GM12878 (cell line): ENCODE results near the gene PROM1. TPM values are rescaled to one million over a fixed set of nuclear protein-coding genes. Genes with fewer than 3 reads are reported as not detected.

Source experiments
- ATAC-seq: fragments of 200-7000 bp; cut with Tn5 transposase; 3 replicates; pipeline ENCODE4 v1.9.1; 2020; ENCODE audit warnings: mild to moderate bottlenecking, moderate library complexity
- BruUV-seq: library from RNA; stranded (reverse); fragments of 400-500 nt; replicated peaks from 2 replicates; lab custom pipeline; 2021; lab: Mats Ljungman, UMichigan
- CTCF ChIA-PET: fragments of 300-600 bp; sonication (Branson Sonifier 250); formaldehyde crosslinking; extraction: SDS; loops from one replicate; lab custom pipeline; 2021; ENCODE audit warnings: inconsistent platforms; lab: Yijun Ruan, JAX
- POLR2A ChIA-PET: fragments of 350-600 bp; formaldehyde crosslinking; extraction: SDS; loops from one replicate; lab custom pipeline; 2021; ENCODE audit warnings: inconsistent platforms; lab: Charles Lee
- RAD21 ChIA-PET: fragments of 300-600 bp; sonication (Branson Sonifier 250); formaldehyde crosslinking; loops from one replicate; lab custom pipeline; 2023; ENCODE audit warnings: antibody characterized with exemption; ENCODE audit not compliant: unreplicated experiment; lab: Charles Lee
- SMC1A ChIA-PET: fragments of 300-600 bp; sonication (Branson Sonifier 250); formaldehyde crosslinking; loops from one replicate; lab custom pipeline; 2023; ENCODE audit not compliant: unreplicated experiment, uncharacterized antibody; lab: Charles Lee
- DNase-seq: peaks from one replicate; pipeline ENCODE4 v3.0.0-alpha.2; 2011; ENCODE audit warnings: low read depth, low spot score
- FAIRE-seq: peaks from 3 replicates; lab custom pipeline; 2011; peaks lifted over from hg19 to GRCh38; lab: Jason Lieb, UNC
- H2AFZ ChIP-seq: 2 replicates; pipeline ENCODE4 v1.6.0; 2011; ENCODE audit warnings: low read depth, low read length, control low read depth; ENCODE audit not compliant: control insufficient read depth
- H3K27ac ChIP-seq: 2 replicates; pipeline ENCODE4 v1.5.1; 2011; ENCODE audit warnings: control low read depth; ENCODE audit not compliant: control insufficient read depth, insufficient read depth
- H3K27me3 ChIP-seq, 2 experiments: replicated peaks in 1 of 2; 2 replicates each; pipeline versions ENCODE4 v1.6.0 to v1.6.1; 2011; ENCODE audit warnings: low read length in 1 of 2; ENCODE audit not compliant: control insufficient read depth in 2 of 2, insufficient read depth in 2 of 2
- H3K36me3 ChIP-seq, 2 experiments: 2 replicates each; pipeline ENCODE4 v1.5.1; 2011; ENCODE audit warnings: low read length in 1 of 2; ENCODE audit not compliant: control insufficient read depth in 2 of 2, insufficient read depth in 2 of 2
- H3K4me1 ChIP-seq: 2 replicates; pipeline ENCODE4 v1.6.1; 2011; ENCODE audit warnings: mild to moderate bottlenecking, low read length, moderate library complexity, mixed read lengths; ENCODE audit not compliant: control insufficient read depth, insufficient read depth
- H3K4me2 ChIP-seq: 2 replicates; pipeline ENCODE4 v1.6.0; 2011; ENCODE audit warnings: control low read depth; ENCODE audit not compliant: control insufficient read depth, insufficient read depth
- H3K4me3 ChIP-seq: fragments of 200-600 bp; sonication (generic); 2 replicates; pipeline ENCODE4 v1.5.1; 2016
- H3K79me2 ChIP-seq: 2 replicates; pipeline ENCODE4 v1.6.0; 2011; ENCODE audit warnings: low read length; ENCODE audit not compliant: control insufficient read depth, insufficient read depth
- H3K9ac ChIP-seq: 2 replicates; pipeline ENCODE4 v1.8.0; 2011; ENCODE audit warnings: low read length, control low read depth, mixed read lengths; ENCODE audit not compliant: control insufficient read depth, insufficient read depth
- H3K9me3 ChIP-seq: replicated peaks from 3 replicates; pipeline ENCODE4 v1.5.1; 2011; ENCODE audit warnings: mild to moderate bottlenecking, low read length; ENCODE audit not compliant: control insufficient read depth, insufficient read depth
- H4K20me1 ChIP-seq: 2 replicates; pipeline ENCODE4 v1.6.0; 2011; ENCODE audit not compliant: control insufficient read depth, insufficient read depth
- ATF7 ChIP-seq: fragments of 450-650 bp; IDR thresholded peaks from 2 replicates; pipeline ENCODE4 v1.6.1; 2016; ENCODE audit warnings: low read depth, mild to moderate bottlenecking
- BMI1 ChIP-seq: fragments of 450-650 bp; IDR thresholded peaks from 2 replicates; pipeline ENCODE4 v1.6.1; 2016; ENCODE audit warnings: mild to moderate bottlenecking, moderate library complexity, borderline replicate concordance
- CEBPB ChIP-seq, 2 experiments: fragments of 150-350 bp in 1 of 2; IDR thresholded peaks; 2 replicates each; pipeline ENCODE4 v1.6.1; 2012 to 2014; ENCODE audit warnings: low read depth in 2 of 2, low read length in 2 of 2, borderline replicate concordance in 1 of 2, inconsistent platforms in 1 of 2
- CREB1 ChIP-seq: IDR thresholded peaks from 2 replicates; pipeline ENCODE4 v1.6.1; 2012; ENCODE audit warnings: low read depth, mild to moderate bottlenecking, inconsistent platforms
- FOS ChIP-seq: IDR thresholded peaks from 3 replicates; pipeline ENCODE4 v1.6.1; 2011; ENCODE audit warnings: borderline replicate concordance; ENCODE audit not compliant: insufficient read length; ENCODE audit errors: extremely low read depth
- FOXM1 ChIP-seq: IDR thresholded peaks from 2 replicates; pipeline ENCODE4 v1.6.1; 2012; ENCODE audit warnings: low read depth, mild to moderate bottlenecking, inconsistent platforms, low read length, moderate library complexity
- MYB ChIP-seq: fragments of 150-350 bp; IDR thresholded peaks from 2 replicates; pipeline ENCODE4 v1.6.1; 2014; ENCODE audit warnings: mild to moderate bottlenecking, low read depth, low read length, borderline replicate concordance
- POLR2AphosphoS2 ChIP-seq: IDR thresholded peaks from 2 replicates; pipeline ENCODE4 v1.6.1; 2011; ENCODE audit warnings: low read depth, mild to moderate bottlenecking, low read length, improper control_type of control experiment, moderate library complexity
- RCOR1 ChIP-seq: conservative IDR thresholded peaks from 2 replicates; pipeline ENCODE4 v1.6.1; 2012; ENCODE audit warnings: low read depth, low read length, improper control_type of control experiment
- SIX5 ChIP-seq: IDR thresholded peaks from 2 replicates; pipeline ENCODE4 v1.6.1; 2011; ENCODE audit warnings: mild to moderate bottlenecking, low read depth, low read length, moderate library complexity; ENCODE audit not compliant: severe bottlenecking
- SREBF2 ChIP-seq: IDR thresholded peaks from 2 replicates; pipeline ENCODE4 v1.6.1; 2012; ENCODE audit warnings: mild to moderate bottlenecking, low read length
- TAF1 ChIP-seq: IDR thresholded peaks from 2 replicates; pipeline ENCODE4 v1.6.1; 2011; ENCODE audit warnings: mild to moderate bottlenecking, low read depth, low read length, borderline replicate concordance
- WRNIP1 ChIP-seq: IDR thresholded peaks from 2 replicates; pipeline ENCODE4 v1.6.1; 2011; ENCODE audit warnings: low read depth, low read length, improper control_type of control experiment, borderline replicate concordance
- WGBS: methylation state at CpG from one replicate; pipeline ENCODE4 v1.1.6; 2016; ENCODE audit warnings: low lambda C conversion rate; ENCODE audit not compliant: insufficient replicate concordance, insufficient coverage; ENCODE audit errors: missing lambda C conversion rate; 5-methylcytosine and 5-hydroxymethylcytosine counted together
- in situ Hi-C: fragments of 300-500 bp; cut with MboI; formaldehyde crosslinking; loops from 9 replicates; pipeline ENCODE4 v1.14.3; 2018; ENCODE audit warnings: mixed read lengths
- intact Hi-C: fragments of 100-400 bp; cut with micrococcal nuclease; formaldehyde crosslinking; loops from one replicate; pipeline ENCODE4 v1.14.2; 2022; ENCODE audit not compliant: unreplicated experiment
- polyA plus RNA-seq, 11 experiments: library from polyadenylated mRNA; depleted of rRNA in 4 of 11; unstranded in 6 of 11; stranded (reverse) in 5 of 11; fragments of >200 nt; fragmentation: Nextera tagmentation in 4 of 11; fragmentation: Illumina TruSeq in 1 of 11; extraction: Ambion mirVana in 4 of 11; extraction: Trizol in 1 of 11; gene quantifications; 1 replicate in 1 of 11; 2 replicates in 10 of 11; pipeline versions ENCODE4 v1.2.1 to v1.2.3, GENCODE V29; 2011 to 2016; ENCODE audit warnings: inconsistent platforms in 2 of 11, missing spikeins in 2 of 11, low read depth in 1 of 11
- total RNA-seq, 4 experiments: library from RNA; depleted of rRNA in 3 of 4; stranded (reverse); fragments of >200 nt in 3 of 4; fragmentation: Illumina TruSeq in 1 of 4; extraction: Trizol in 1 of 4; gene quantifications; 2 replicates each; pipeline versions ENCODE4 v1.2.1 to v1.2.3, GENCODE V29; 2013 to 2021
- TF ChIP-seq, protein P1 (sequence below): fragments of 450-650 bp; IDR thresholded peaks from 2 replicates; pipeline ENCODE4 v1.6.1; 2016; ENCODE audit warnings: mild to moderate bottlenecking

PROM1 gene
- total and polyA plus RNA-seq, 10 of the 15 experiments (the other 5 are each of a cell fraction or from before 2014, with no cell fraction given) = 0.08 to 0.31 (median 0.18) TPM; not detected in 7

DNA sequence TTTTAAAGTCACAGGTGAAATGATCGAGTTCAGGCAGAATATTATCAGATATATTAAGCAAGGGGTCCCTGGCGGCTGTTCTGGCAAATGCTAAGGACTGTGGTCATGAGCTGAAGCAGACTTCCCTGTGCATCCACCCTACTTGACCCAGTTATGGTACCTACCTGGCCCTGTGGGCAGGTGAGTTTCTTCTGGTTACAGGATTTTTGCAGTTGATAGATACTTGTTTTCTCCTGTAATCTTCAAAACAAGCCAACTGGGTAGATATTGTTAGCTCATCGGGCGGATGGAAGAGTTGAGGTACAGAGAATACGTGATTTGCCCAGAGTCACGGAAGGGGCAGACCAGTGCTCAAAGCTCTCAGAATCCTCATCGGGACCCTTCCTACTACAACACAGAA is 18.5 kb upstream of the PROM1 start:
- ChIA-PET SMC1A (interaction anchor here (0.9 to 1.0 kb wide), 2 partner anchors 14 to 21 kb away, joined by 3 read pairs; no protein-coding TSS in a partner anchor), CTCF (interaction anchor here (0.7 kb wide), 1 partner anchor 103 kb away, joined by 3 read pairs; no protein-coding TSS in a partner anchor), RAD21 (no interaction called here), POLR2A (no interaction called here)
- Histone ChIP-seq H3K27ac (no peak overlapping the region), H3K4me1 (no peaks in the 10 kb centered on the region), H3K36me3 (no peaks in the 10 kb centered on the region), H3K4me3 (no peak overlapping the region), H3K9ac (no peak overlapping the region), H3K79me2 (no peaks in the 10 kb centered on the region), H3K9me3 (no peaks in the 10 kb centered on the region), H3K27me3 (no peaks in the 10 kb centered on the region), H2AFZ (no peak overlapping the region), H3K4me2 (no peak overlapping the region)
- intact Hi-C loops (loop anchor here (1.0 kb wide), 1 partner anchor 14 kb away; no protein-coding TSS in a partner anchor), in situ Hi-C loops (no loop called here)
- 59% methylated on average over 7 of the region's 7 CpGs for WGBS
- FAIRE-seq = no peak
- no TSS peak for BruUV-seq
- no peak for TF ChIP-seq SREBF2
- no peak for TF ChIP-seq FOXM1
- TF ChIP-seq FOS = no peak
- no peak for TF ChIP-seq CREB1
- TF ChIP-seq, all 136 proteins: peak for 0
- ATAC-seq = no peak
- H4K20me1 ChIP-seq = no peaks in the 10 kb centered on the region
- DNase-seq = no peak

DNA sequence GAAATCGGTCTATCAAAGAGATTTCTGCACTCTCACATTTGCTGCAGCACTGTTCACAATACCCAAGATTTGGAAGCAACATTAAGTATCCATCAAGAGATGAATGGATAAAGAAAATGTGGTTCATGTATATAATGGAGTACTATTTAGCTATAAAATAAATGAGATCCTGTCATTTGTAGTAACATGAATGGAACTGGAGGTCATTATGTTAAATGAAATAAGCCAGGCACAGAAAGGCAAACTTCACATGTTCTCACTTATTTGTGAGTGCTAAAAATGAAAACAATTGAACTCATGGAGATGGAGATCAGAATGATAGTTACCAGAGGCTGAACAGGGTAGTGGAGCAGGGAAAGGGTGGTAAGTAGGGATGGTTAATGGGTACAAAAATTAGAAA is 17.0 kb upstream of the PROM1 start:
- intact Hi-C loops (no loop called here), in situ Hi-C loops (no loop called here)
- H3K27me3 ChIP-seq = no peaks in the 10 kb centered on the region
- H3K4me1 ChIP-seq = no peaks in the 10 kb centered on the region
- FAIRE-seq = no peak
- no peak for ATAC-seq
- H3K4me3 ChIP-seq = no peak overlapping the region
- CTCF ChIA-PET = no interaction called here
- no peaks in the 10 kb centered on the region for H3K9me3 ChIP-seq
- no peaks in the 10 kb centered on the region for H3K36me3 ChIP-seq
- POLR2A ChIA-PET = no interaction called here
- SMC1A ChIA-PET = no interaction called here
- H3K9ac ChIP-seq = no peak overlapping the region
- no peak overlapping the region for H3K27ac ChIP-seq
- no peaks in the 10 kb centered on the region for H3K79me2 ChIP-seq
- no peak overlapping the region for H2AFZ ChIP-seq
- no TSS peak for BruUV-seq
- no peak for DNase-seq
- 0% methylated on average over 1 of the region's 1 CpG for WGBS
- no peak overlapping the region for H3K4me2 ChIP-seq
- RAD21 ChIA-PET = no interaction called here
- no peaks in the 10 kb centered on the region for H4K20me1 ChIP-seq
- no peak for TF ChIP-seq SIX5
- TF ChIP-seq RCOR1 = no peak
- no peak for TF ChIP-seq WRNIP1
- TF ChIP-seq ATF7 = no peak
- TF ChIP-seq, protein P1, sequence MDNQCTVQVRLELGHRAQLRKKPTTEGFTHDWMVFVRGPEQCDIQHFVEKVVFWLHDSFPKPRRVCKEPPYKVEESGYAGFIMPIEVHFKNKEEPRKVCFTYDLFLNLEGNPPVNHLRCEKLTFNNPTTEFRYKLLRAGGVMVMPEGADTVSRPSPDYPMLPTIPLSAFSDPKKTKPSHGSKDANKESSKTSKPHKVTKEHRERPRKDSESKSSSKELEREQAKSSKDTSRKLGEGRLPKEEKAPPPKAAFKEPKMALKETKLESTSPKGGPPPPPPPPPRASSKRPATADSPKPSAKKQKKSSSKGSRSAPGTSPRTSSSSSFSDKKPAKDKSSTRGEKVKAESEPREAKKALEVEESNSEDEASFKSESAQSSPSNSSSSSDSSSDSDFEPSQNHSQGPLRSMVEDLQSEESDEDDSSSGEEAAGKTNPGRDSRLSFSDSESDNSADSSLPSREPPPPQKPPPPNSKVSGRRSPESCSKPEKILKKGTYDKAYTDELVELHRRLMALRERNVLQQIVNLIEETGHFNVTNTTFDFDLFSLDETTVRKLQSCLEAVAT = no peak
- TF ChIP-seq POLR2AphosphoS2 = no peak
- TF ChIP-seq CREB1 = no peak
- TF ChIP-seq CEBPB (IDR thresholded peaks at IDR 0.05; ENCODE audit: borderline replicate concordance in 1 of 2, low read depth in 2 of 2, low read length in 2 of 2) = no peak
- no peak for TF ChIP-seq MYB
- TF ChIP-seq BMI1 = no peak
- TF ChIP-seq TAF1 = no peak
